Measurements from ENCODE around the gene LRP1B.

The LRP1B gene

GRCh38 chr2:141381946-141382345 lies 748.9 kb downstream of the LRP1B start:
- no peak for DNase-seq

- no peak for DNase-seq
These were observed 750.5 kb downstream of the LRP1B start for GRCh38 chr2:141380008-141380979.

GRCh38 chr2:141364821-141365220 lies 766.0 kb downstream of the LRP1B start:
- no peak for DNase-seq

- no peak for DNase-seq
These were observed 768.5 kb downstream of the LRP1B start for GRCh38 chr2:141362311-141362710.

- no peak for DNase-seq
These were observed 782.3 kb downstream of the LRP1B start for GRCh38 chr2:141348481-141348880.

- DNase-seq: no peak
These were observed 789.4 kb downstream of the LRP1B start for GRCh38 chr2:141341444-141341843.

- DNase-seq: no peak
These were observed 799.7 kb downstream of the LRP1B start for GRCh38 chr2:141331127-141331526.

GRCh38 chr2:141329964-141330363 lies 800.9 kb downstream of the LRP1B start:
- no peak for DNase-seq

- DNase-seq: no peak
These were observed 807.2 kb downstream of the LRP1B start for GRCh38 chr2:141323571-141323970.

- DNase-seq: no peak
These were observed 812.8 kb downstream of the LRP1B start for GRCh38 chr2:141317986-141318385.

- no peak for DNase-seq
These were observed 814.2 kb downstream of the LRP1B start for GRCh38 chr2:141316606-141317005.

- DNase-seq: no peak
These were observed 814.7 kb downstream of the LRP1B start for GRCh38 chr2:141316103-141316502.

GRCh38 chr2:141313972-141314371 lies 816.8 kb downstream of the LRP1B start:
- no peak for DNase-seq

- DNase-seq: no peak
These were observed 819.4 kb downstream of the LRP1B start for GRCh38 chr2:141311430-141311829.

- no peak for DNase-seq
These were observed 824.4 kb downstream of the LRP1B start for GRCh38 chr2:141306368-141306767.

- DNase-seq: no peak
These were observed 829.3 kb downstream of the LRP1B start for GRCh38 chr2:141301551-141301950.

GRCh38 chr2:141280037-141280436 lies 850.8 kb downstream of the LRP1B start:
- DNase-seq: no peak

GRCh38 chr2:141271346-141271745 lies 859.5 kb downstream of the LRP1B start:
- no peak for DNase-seq

- DNase-seq: no peak
These were observed 866.0 kb downstream of the LRP1B start for GRCh38 chr2:141264848-141265247.

GRCh38 chr2:141260911-141261310 lies 869.9 kb downstream of the LRP1B start:
- no peak for DNase-seq

GRCh38 chr2:141259683-141260082 lies 871.1 kb downstream of the LRP1B start:
- DNase-seq: no peak

- no peak for DNase-seq
These were observed 888.8 kb downstream of the LRP1B start for GRCh38 chr2:141242008-141242407.

- DNase-seq: no peak
These were observed 904.3 kb downstream of the LRP1B start for GRCh38 chr2:141226560-141226959.

- DNase-seq: no peak
These were observed 923.8 kb downstream of the LRP1B start for GRCh38 chr2:141207036-141207385.

- DNase-seq: no peak
These were observed 929.7 kb downstream of the LRP1B start for GRCh38 chr2:141201016-141201565.

All from NCI-H2107 (cell line).